T-helper 2 cell treated with Interferon-gamma antibody and Interleukin-4, amounts not matched to agents 100 ng/mL and 5 ng/mL, for 36 hours (primary cell): Measurements from ENCODE around the gene PAX5. TPM values are rescaled to one million over a fixed set of nuclear protein-coding genes. Genes with fewer than 3 reads are reported as not detected.

ENCODE experiments used
- intact Hi-C: fragments of 100-400 bp; cut with micrococcal nuclease; formaldehyde crosslinking; loops from one replicate; pipeline ENCODE4 v1.15.1; 2023
- total RNA-seq: library from RNA; stranded (reverse); gene quantifications from 2 replicates; pipeline ENCODE4 v1.2.3, GENCODE V29; 2022

The PAX5 gene
- total RNA-seq, 1 donor from 2014 or later, result 0.11 TPM

- intact Hi-C loops, result no loop called here
These were observed 123.0 kb downstream of the PAX5 start for GRCh38 chr9:36911037-36911436.

GRCh38 chr9:36906492-36906891, 127.6 kb downstream of the PAX5 start:
- intact Hi-C loops, result no loop called here

- intact Hi-C loops, result no loop called here
These were observed 128.7 kb downstream of the PAX5 start for GRCh38 chr9:36905101-36906066.

- intact Hi-C loops, result no loop called here
These were observed 130.3 kb downstream of the PAX5 start for GRCh38 chr9:36903541-36904435.

GRCh38 chr9:36902861-36903524, 131.1 kb downstream of the PAX5 start:
- intact Hi-C loops, result no loop called here

- intact Hi-C loops, result no loop called here
These were observed 131.9 kb downstream of the PAX5 start for GRCh38 chr9:36902080-36902716.

- intact Hi-C loops, result no loop called here
These were observed 132.5 kb downstream of the PAX5 start for GRCh38 chr9:36901528-36901927.

GRCh38 chr9:36900856-36901220, 133.2 kb downstream of the PAX5 start:
- intact Hi-C loops, result no loop called here

GRCh38 chr9:36900136-36900855, 133.8 kb downstream of the PAX5 start:
- intact Hi-C loops, result no loop called here

GRCh38 chr9:36899406-36899805, 134.7 kb downstream of the PAX5 start:
- intact Hi-C loops, result no loop called here

GRCh38 chr9:36898431-36899020, 135.5 kb downstream of the PAX5 start:
- intact Hi-C loops, result no loop called here

GRCh38 chr9:36897478-36897877, 136.6 kb downstream of the PAX5 start:
- intact Hi-C loops, result no loop called here

GRCh38 chr9:36897019-36897418, 137.0 kb downstream of the PAX5 start:
- intact Hi-C loops, result no loop called here

- intact Hi-C loops, result no loop called here
These were observed 137.8 kb downstream of the PAX5 start for GRCh38 chr9:36896296-36896695.

GRCh38 chr9:36895744-36896260, 138.3 kb downstream of the PAX5 start:
- intact Hi-C loops, result no loop called here

- intact Hi-C loops, result no loop called here
These were observed 139.3 kb downstream of the PAX5 start for GRCh38 chr9:36894695-36895310.

GRCh38 chr9:36893911-36894310, 140.2 kb downstream of the PAX5 start:
- intact Hi-C loops, result no loop called here

GRCh38 chr9:36893184-36893583, 140.9 kb downstream of the PAX5 start:
- intact Hi-C loops, result no loop called here

GRCh38 chr9:36892279-36892678, 141.8 kb downstream of the PAX5 start:
- intact Hi-C loops, result no loop called here
